GM23338 (cell line): Measurements from ENCODE around the gene TBCB.
"Not testable (repeated sequence)": the region's sequence is repeated elsewhere in the genome, so short reads cannot be mapped to it uniquely, and the experiment has no call there.

Experiments used
- CREB1 ChIP-seq: fragments of 250-450 bp; sonication (Bioruptor Pico); IDR thresholded peaks from 2 replicates; pipeline ENCODE4 v1.5.0; 2020; ENCODE audit warnings: low read depth, mild to moderate bottlenecking, moderate library complexity
- EZH2 ChIP-seq: fragments of 200-600 bp; sonication (generic); IDR thresholded peaks from one replicate; pipeline ENCODE4 v1.8.0; 2017; ENCODE audit warnings: antibody characterized with exemption, mild to moderate bottlenecking, low read depth; ENCODE audit not compliant: unreplicated experiment
- EZH2phosphoT487 ChIP-seq: fragments of 200-600 bp; sonication (generic); IDR thresholded peaks from one replicate; pipeline ENCODE4 v1.8.1; 2018; ENCODE audit warnings: antibody characterized with exemption; ENCODE audit not compliant: unreplicated experiment
- NANOG ChIP-seq: IDR thresholded peaks from 2 replicates; pipeline ENCODE4 v1.6.1; 2016; ENCODE audit warnings: antibody characterized with exemption, borderline replicate concordance
- POLR2AphosphoS5 ChIP-seq: IDR thresholded peaks from 2 replicates; pipeline ENCODE4 v1.6.1; 2016; ENCODE audit warnings: antibody characterized with exemption, low read depth
- STAT1 ChIP-seq: IDR thresholded peaks from one replicate; pipeline ENCODE4 v1.6.1; 2016; ENCODE audit warnings: antibody characterized with exemption; ENCODE audit not compliant: unreplicated experiment
- ZNF331 ChIP-seq: fragments of 250-450 bp; sonication (Bioruptor Pico); IDR thresholded peaks from 2 replicates; pipeline ENCODE4 v1.5.0; 2020; ENCODE audit warnings: low read depth, mild to moderate bottlenecking, moderate library complexity
- TF ChIP-seq, protein P1 (sequence below): IDR thresholded peaks from one replicate; pipeline ENCODE4 v1.6.1; 2018; ENCODE audit warnings: antibody characterized with exemption; ENCODE audit not compliant: unreplicated experiment
- TF ChIP-seq, protein P2 (sequence below), 2 experiments: fragments of 200-600 bp in 1 of 2; sonication (generic) in 1 of 2; conservative IDR thresholded peaks; 2 replicates each; pipeline versions ENCODE4 v1.5.1 to v1.6.1; 2016 to 2017; ENCODE audit warnings: antibody characterized with exemption in 2 of 2, low read depth in 2 of 2, mild to moderate bottlenecking in 2 of 2, moderate library complexity in 1 of 2
- TF ChIP-seq, protein P3 (sequence below): IDR thresholded peaks from 2 replicates; pipeline ENCODE4 v1.6.1; 2016; ENCODE audit warnings: antibody characterized with exemption

DNA sequence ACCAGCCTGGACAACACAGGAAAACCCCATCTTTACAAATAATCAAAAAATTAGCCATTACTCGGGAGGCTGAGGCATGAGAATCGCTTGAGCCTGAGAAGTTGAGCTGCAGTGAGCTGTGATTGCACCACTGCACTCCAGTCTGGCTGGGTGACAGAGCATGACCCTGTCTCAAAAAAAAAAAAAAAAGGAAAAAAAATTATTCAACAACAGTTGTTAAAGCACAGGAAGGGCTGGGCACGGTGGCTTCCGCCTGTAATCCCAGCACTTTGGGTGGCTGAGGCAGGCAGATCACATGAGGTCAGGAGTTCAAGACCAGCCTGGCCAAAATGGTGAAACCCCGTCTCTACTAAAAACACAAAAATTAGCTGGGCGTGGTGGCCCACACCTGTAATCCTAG is 16.0 kb downstream of the TBCB start:
- TF ChIP-seq, protein P1, sequence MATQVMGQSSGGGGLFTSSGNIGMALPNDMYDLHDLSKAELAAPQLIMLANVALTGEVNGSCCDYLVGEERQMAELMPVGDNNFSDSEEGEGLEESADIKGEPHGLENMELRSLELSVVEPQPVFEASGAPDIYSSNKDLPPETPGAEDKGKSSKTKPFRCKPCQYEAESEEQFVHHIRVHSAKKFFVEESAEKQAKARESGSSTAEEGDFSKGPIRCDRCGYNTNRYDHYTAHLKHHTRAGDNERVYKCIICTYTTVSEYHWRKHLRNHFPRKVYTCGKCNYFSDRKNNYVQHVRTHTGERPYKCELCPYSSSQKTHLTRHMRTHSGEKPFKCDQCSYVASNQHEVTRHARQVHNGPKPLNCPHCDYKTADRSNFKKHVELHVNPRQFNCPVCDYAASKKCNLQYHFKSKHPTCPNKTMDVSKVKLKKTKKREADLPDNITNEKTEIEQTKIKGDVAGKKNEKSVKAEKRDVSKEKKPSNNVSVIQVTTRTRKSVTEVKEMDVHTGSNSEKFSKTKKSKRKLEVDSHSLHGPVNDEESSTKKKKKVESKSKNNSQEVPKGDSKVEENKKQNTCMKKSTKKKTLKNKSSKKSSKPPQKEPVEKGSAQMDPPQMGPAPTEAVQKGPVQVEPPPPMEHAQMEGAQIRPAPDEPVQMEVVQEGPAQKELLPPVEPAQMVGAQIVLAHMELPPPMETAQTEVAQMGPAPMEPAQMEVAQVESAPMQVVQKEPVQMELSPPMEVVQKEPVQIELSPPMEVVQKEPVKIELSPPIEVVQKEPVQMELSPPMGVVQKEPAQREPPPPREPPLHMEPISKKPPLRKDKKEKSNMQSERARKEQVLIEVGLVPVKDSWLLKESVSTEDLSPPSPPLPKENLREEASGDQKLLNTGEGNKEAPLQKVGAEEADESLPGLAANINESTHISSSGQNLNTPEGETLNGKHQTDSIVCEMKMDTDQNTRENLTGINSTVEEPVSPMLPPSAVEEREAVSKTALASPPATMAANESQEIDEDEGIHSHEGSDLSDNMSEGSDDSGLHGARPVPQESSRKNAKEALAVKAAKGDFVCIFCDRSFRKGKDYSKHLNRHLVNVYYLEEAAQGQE: not testable (repeated sequence)
- TF ChIP-seq, protein P2, sequence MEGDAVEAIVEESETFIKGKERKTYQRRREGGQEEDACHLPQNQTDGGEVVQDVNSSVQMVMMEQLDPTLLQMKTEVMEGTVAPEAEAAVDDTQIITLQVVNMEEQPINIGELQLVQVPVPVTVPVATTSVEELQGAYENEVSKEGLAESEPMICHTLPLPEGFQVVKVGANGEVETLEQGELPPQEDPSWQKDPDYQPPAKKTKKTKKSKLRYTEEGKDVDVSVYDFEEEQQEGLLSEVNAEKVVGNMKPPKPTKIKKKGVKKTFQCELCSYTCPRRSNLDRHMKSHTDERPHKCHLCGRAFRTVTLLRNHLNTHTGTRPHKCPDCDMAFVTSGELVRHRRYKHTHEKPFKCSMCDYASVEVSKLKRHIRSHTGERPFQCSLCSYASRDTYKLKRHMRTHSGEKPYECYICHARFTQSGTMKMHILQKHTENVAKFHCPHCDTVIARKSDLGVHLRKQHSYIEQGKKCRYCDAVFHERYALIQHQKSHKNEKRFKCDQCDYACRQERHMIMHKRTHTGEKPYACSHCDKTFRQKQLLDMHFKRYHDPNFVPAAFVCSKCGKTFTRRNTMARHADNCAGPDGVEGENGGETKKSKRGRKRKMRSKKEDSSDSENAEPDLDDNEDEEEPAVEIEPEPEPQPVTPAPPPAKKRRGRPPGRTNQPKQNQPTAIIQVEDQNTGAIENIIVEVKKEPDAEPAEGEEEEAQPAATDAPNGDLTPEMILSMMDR (conservative IDR thresholded peaks at IDR 0.05; ENCODE audit: low read depth in 2 of 2): not testable (repeated sequence)
- not testable (repeated sequence) for TF ChIP-seq STAT1; EZH2; POLR2AphosphoS5; NANOG; ZNF331 (CRISPR knock-in tag); CREB1 (CRISPR knock-in tag); EZH2phosphoT487
- TF ChIP-seq, protein P3, sequence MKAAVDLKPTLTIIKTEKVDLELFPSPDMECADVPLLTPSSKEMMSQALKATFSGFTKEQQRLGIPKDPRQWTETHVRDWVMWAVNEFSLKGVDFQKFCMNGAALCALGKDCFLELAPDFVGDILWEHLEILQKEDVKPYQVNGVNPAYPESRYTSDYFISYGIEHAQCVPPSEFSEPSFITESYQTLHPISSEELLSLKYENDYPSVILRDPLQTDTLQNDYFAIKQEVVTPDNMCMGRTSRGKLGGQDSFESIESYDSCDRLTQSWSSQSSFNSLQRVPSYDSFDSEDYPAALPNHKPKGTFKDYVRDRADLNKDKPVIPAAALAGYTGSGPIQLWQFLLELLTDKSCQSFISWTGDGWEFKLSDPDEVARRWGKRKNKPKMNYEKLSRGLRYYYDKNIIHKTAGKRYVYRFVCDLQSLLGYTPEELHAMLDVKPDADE: not testable (repeated sequence)
